IPS-18a (cell line): ENCODE measurements around the gene SIPA1L3.
"Not testable (repeated sequence)": the region's sequence is repeated elsewhere in the genome, so short reads cannot be mapped to it uniquely, and the experiment has no call there.

Source experiments
- H3K27ac ChIP-seq: one replicate; pipeline ENCODE4 v1.5.1; 2013; ENCODE audit warnings: low read length
- H3K27me3 ChIP-seq: one replicate; pipeline ENCODE4 v1.6.1; 2013; ENCODE audit warnings: mild to moderate bottlenecking, low read length; ENCODE audit not compliant: control insufficient read depth, insufficient read depth
- H3K36me3 ChIP-seq: one replicate; pipeline ENCODE4 v1.6.1; 2013; ENCODE audit warnings: low read depth, low read length; ENCODE audit not compliant: control insufficient read depth
- H3K4me1 ChIP-seq: one replicate; pipeline ENCODE4 v1.6.1; 2013; ENCODE audit warnings: low read depth, low read length; ENCODE audit not compliant: control insufficient read depth
- H3K4me3 ChIP-seq: one replicate; pipeline ENCODE4 v1.5.1; 2013; ENCODE audit warnings: low read length
- H3K9ac ChIP-seq: one replicate; pipeline ENCODE4 v1.6.1; 2013; ENCODE audit warnings: mild to moderate bottlenecking, low read length, moderate library complexity
- H3K9me3 ChIP-seq: one replicate; pipeline ENCODE4 v1.6.1; 2013; ENCODE audit warnings: low read depth, low read length; ENCODE audit not compliant: control insufficient read depth

SIPA1L3 gene

GRCh38 chr19:38221919-38222830 lies 315.2 kb downstream of the SIPA1L3 start:
- Histone ChIP-seq H3K27ac (no peak overlapping the region), H3K4me3 (no peak overlapping the region)

DNA sequence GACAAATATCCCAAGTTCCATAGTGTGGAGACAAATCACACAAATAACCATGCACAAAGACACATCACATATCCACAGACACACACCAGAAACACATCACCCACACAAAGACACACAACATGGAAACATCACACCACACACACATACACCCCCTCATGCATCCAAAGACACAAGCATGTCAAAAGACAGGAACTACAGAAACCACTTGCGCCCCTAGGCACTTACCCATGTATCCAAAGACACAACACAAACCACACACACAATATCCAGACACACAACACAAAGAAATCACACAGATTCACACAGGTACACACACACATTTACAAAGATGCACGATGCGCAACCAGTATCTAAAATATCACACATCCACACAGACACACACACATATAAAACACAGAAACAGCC lies 316.1 kb downstream of the SIPA1L3 start:
- Histone ChIP-seq H3K27me3 (no peaks in the 10 kb centered on the region), H3K4me3 (no peak overlapping the region), H3K9ac (no peak overlapping the region), H3K27ac (no peak overlapping the region), H3K36me3 (peaks cover 5% of the 10 kb centered on the region), H3K9me3 (no peaks in the 10 kb centered on the region), H3K4me1 (peaks cover 17% of the 10 kb centered on the region)

More at GRCh38 chr19:38221919-38222830, 315.2 kb downstream of the SIPA1L3 start:
- Histone ChIP-seq H3K36me3 (peaks cover 6% of the 10 kb centered on the region), H3K4me1 (peaks cover 9% of the 10 kb centered on the region), H3K9me3 (no peaks in the 10 kb centered on the region), H3K27me3 (no peaks in the 10 kb centered on the region), H3K9ac (no peak overlapping the region)

DNA sequence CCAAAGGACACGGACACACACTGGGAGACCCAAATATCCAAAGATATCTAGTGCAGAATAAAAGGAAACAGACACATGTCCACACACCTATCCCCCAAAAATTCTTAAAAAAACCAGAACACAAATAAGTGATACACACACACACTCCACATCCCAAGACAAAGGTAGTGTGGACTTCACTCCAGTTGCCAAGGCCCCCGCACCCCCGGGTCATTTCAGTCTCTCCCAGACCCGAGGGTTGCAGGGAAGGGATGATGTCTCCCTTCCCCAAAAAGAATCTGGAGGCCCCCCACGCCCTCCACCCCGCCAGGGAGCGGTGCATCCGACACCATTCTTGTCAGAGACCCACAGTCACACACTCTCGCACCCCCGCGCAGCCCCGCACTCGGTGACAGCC lies 316.6 kb downstream of the SIPA1L3 start:
- Histone ChIP-seq H3K9me3 (no peaks in the 10 kb centered on the region), H3K27me3 (no peaks in the 10 kb centered on the region), H3K27ac (no peak overlapping the region), H3K4me1 (peaks cover 17% of the 10 kb centered on the region), H3K9ac (peak overlapping the region; percentile 30), H3K36me3 (no peaks in the 10 kb centered on the region), H3K4me3 (peak overlapping the region; percentile 67)

GRCh38 chr19:38224014-38224862 lies 317.2 kb downstream of the SIPA1L3 start, which contains the start of gene DPF1:
Gene DPF1 (minus strand): TSS chr19:38224222. CDS start chr19:38224142, 80 bp downstream.
- Histone ChIP-seq H3K36me3 (no peaks in the 10 kb centered on the region), H3K4me3 (peak within 1 kb of the TSS; percentile 67), H3K9me3 (no peaks in the 10 kb centered on the region), H3K27me3 (no peaks in the 10 kb centered on the region), H3K9ac (peak within 1 kb of the TSS; percentile 30), H3K4me1 (peaks cover 17% of the 10 kb centered on the region), H3K27ac (no peak within 1 kb of the TSS)

DNA sequence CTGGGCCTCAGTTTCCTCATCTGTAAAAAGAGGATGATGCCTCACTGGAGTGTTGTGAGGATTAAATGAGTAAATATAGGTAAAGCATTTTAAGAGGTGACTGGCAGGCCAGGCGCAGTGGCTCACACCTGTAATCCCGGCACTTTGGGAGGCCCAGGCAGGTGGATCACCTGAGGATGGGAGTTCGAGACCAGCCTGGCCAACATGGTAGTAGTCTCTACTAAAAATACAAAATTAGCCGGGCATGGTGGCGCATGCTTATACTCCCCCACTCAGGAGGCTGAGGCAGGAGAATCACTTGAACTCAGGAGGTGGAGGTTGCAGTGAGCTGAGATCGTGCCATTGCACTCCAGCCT lies 317.8 kb downstream of the SIPA1L3 start:
- not testable (repeated sequence) for H3K27me3 ChIP-seq, H3K36me3 ChIP-seq, H3K9me3 ChIP-seq, H3K4me3 ChIP-seq, H3K27ac ChIP-seq, H3K9ac ChIP-seq
- H3K4me1 ChIP-seq = peaks cover 17% of the 10 kb centered on the region

DNA sequence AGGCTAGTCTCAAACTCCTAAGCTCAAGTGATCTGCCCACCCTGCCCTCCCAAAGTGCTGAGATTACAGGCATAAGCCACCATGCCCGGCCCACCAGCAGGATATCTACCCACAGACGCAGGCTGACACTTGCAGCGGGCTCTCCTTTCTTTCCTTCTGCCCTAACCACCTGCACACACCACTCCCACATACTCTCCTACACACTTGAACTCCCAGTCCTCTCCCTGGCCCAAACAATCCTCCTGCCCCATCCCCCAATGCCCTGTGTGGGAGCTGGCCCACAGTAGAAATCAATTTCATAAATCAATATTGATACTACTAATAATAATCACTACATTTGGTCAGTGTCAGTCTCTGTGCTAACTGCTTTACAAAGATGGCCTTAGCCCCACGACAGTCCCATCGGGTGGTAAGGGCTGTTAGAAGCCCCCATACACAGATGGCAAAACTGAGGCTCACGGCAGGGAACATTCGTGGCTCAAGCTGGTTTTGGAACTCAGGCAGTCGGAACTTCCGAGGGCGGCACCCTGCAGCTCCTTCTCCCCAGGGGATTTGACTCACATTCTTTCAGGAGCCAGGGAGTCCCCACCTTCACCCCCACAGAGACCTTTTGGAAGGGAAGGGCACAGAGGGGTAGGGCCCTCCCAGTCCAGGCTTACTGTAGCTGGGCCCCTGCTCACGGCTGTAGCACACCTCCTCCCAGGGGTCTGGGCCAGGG lies 320.4 kb downstream of the SIPA1L3 start:
- H3K27me3 ChIP-seq = no peaks in the 10 kb centered on the region
- peak overlapping the region; percentile 51 for H3K4me3 ChIP-seq
- peak overlapping the region; percentile 28 for H3K9ac ChIP-seq
- H3K27ac ChIP-seq = no peak overlapping the region
- no peaks in the 10 kb centered on the region for H3K9me3 ChIP-seq
- peaks cover 17% of the 10 kb centered on the region for H3K4me1 ChIP-seq
- H3K36me3 ChIP-seq = no peaks in the 10 kb centered on the region

- peak overlapping the region; percentile 28 for H3K9ac ChIP-seq
- no peaks in the 10 kb centered on the region for H3K9me3 ChIP-seq
- H3K4me3 ChIP-seq = peak overlapping the region; percentile 51
- H3K27me3 ChIP-seq = no peaks in the 10 kb centered on the region
- peaks cover 17% of the 10 kb centered on the region for H3K4me1 ChIP-seq
- H3K27ac ChIP-seq = no peak overlapping the region
- no peaks in the 10 kb centered on the region for H3K36me3 ChIP-seq
These were observed 321.0 kb downstream of the SIPA1L3 start for GRCh38 chr19:38228005-38228377.

DNA sequence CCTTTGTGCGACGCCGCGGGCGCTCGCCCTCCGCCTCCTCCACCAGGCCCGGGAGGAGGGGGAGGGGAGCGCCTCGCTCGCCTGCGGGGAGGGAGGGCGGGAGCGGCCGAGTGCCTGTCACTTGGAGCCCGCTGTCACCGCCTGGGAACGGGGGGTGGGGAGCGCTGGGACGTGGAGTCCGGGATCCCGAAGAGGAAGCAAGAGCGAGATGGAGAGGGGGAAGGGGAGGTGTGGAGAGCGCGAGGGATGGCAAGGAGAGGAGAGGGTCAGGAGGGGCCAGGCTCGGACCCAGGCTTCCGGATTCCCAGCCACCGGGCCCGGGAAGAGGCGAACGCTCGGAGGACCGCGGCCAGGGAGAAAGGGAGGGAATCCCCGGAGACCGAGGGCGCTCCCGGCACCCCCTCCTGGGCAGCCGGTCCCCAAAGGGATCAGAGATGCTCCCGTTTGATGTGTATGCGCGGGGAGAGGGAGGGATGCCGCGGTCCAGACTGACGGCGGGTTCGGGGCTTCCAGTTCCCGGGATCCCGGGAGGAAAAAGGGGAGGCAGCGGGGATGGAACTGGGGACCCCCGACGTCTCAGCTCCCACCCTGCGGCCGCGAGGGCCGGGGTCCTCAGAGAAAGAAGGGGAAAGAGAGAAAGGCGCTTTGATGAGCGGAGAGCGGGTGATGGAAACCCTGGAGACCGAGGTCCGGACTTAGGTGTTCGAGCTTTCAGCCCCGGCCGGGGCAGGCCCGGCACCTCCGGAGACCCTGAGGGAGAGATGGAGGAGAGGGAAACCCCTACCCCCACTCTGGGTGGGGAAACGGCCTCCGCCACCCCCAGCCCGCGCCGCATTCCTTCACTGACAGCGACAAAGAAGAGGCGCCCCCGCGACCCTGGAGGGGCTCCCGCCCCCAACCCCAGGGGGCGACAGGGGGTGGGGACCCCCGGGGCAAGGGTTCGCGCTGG lies 321.8 kb downstream of the SIPA1L3 start:
- Histone ChIP-seq H3K27ac (no peak overlapping the region), H3K4me1 (peaks cover 14% of the 10 kb centered on the region), H3K9ac (no peak overlapping the region), H3K9me3 (no peaks in the 10 kb centered on the region), H3K36me3 (no peaks in the 10 kb centered on the region), H3K4me3 (peak overlapping the region; percentile 74), H3K27me3 (no peaks in the 10 kb centered on the region)

GRCh38 chr19:38229585-38230073 lies 322.6 kb downstream of the SIPA1L3 start:
- no peak overlapping the region for H3K9ac ChIP-seq
- H3K9me3 ChIP-seq = no peaks in the 10 kb centered on the region
- H3K27me3 ChIP-seq = no peaks in the 10 kb centered on the region
- H3K4me3 ChIP-seq = peak overlapping the region; percentile 74
- no peaks in the 10 kb centered on the region for H3K36me3 ChIP-seq
- peaks cover 14% of the 10 kb centered on the region for H3K4me1 ChIP-seq
- no peak overlapping the region for H3K27ac ChIP-seq

DNA sequence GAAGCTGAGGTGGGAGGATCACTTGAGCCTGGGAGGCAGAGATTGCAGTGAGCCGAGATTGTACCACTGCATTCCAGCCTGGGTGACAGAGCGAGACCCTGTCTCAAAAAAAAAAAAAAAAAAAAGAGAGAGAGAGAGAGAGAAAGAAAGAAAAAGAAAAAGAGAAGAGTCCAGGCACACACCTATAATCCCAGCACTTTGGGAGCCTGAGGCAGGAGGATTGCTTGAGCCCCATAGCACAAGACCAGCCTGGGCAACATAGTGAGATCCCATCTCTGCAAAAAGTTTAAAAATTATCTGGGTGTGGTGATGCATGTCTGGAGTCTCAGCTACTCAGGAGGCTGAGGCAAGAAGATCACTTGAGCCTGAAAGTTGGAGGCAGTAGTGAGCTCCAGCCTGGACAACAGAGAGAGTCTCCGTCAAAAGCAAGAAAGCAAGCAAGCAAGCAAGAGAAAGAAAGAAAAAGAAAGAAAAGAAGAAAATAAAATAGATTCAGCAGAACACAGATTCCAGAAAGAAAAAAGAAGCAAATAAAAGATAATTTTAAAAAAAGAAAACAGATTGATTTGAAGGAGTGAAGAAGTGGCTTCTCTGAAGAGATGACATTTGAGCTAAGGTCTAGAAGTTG lies 323.6 kb downstream of the SIPA1L3 start:
- not testable (repeated sequence) for H3K4me3 ChIP-seq, H3K9me3 ChIP-seq, H3K27ac ChIP-seq, H3K36me3 ChIP-seq, H3K27me3 ChIP-seq, H3K9ac ChIP-seq
- peaks cover 14% of the 10 kb centered on the region for H3K4me1 ChIP-seq
